ENCODE results near the gene LCN15.
A peak's percentile ranks its signal among the peaks of the same experiment; 100 is the strongest.

Gene LCN15

DNA sequence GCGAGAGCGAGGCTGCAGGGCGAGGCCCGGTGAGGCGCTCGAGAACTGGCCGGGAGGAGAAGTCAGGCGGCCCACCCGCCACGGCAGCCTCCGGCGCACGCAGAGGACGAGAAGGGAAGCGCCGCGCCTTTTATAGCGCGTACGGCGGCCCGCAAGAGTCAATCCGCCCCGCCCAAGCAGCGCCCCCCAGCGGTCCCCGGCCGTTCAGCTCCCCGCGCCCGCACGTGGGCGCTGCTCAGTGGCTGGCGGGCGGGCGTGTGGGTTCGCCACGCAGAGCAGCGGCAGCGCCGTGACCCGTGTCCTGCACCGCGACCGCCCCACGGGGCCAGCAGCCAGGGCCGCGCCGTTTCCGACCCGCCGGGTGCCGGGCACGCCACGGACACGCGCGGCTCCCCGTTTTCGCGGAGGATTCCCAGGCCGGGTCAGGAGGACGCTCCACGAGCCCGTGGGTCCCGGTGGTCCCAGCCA, 36.2 kb downstream of the LCN15 start (continued):
- TF ChIP-seq KLF7 (tag by site-specific recombination; IDR thresholded peaks at IDR 0.05; ENCODE audit: borderline replicate concordance) (peak; percentile 100), ZNF138 (tag by site-specific recombination; IDR thresholded peaks at IDR 0.05; ENCODE audit: borderline replicate concordance) (no peak), KLF16 (tag by site-specific recombination; IDR thresholded peaks at IDR 0.05) (peak; percentile 94), ZNF791 (tag by site-specific recombination; IDR thresholded peaks at IDR 0.05) (no peak), ZNF155 (tag by site-specific recombination; IDR thresholded peaks at IDR 0.05) (no peak), ZNF660 (tag by site-specific recombination; IDR thresholded peaks at IDR 0.05) (peak; percentile 98), ZNF830 (tag by site-specific recombination; IDR thresholded peaks at IDR 0.05; ENCODE audit: low read depth) (no peak), ZNF571 (tag by site-specific recombination; IDR thresholded peaks at IDR 0.05) (no peak), ZNF211 (tag by site-specific recombination; IDR thresholded peaks at IDR 0.05; ENCODE audit: low read depth) (no peak), ZNF114 (tag by site-specific recombination; IDR thresholded peaks at IDR 0.05) (no peak), ZNF561 (tag by site-specific recombination; IDR thresholded peaks at IDR 0.05; ENCODE audit: borderline replicate concordance) (peak; percentile 90; the same call in 1 of the 2 replicates), OSR2 (tag by site-specific recombination; IDR thresholded peaks at IDR 0.05) (0 out of 2 replicates have a peak, but pooled peaks have one; percentile 7), ZNF404 (tag by site-specific recombination; IDR thresholded peaks at IDR 0.05) (no peak), ZBTB17 (tag by site-specific recombination; IDR thresholded peaks at IDR 0.05) (peak; percentile 33; the same call in 1 of the 2 replicates), ZNF416 (tag by site-specific recombination; IDR thresholded peaks at IDR 0.05) (no peak), ZNF433 (tag by site-specific recombination; IDR thresholded peaks at IDR 0.05; ENCODE audit: low read depth) (no peak), RBAK (tag by site-specific recombination; IDR thresholded peaks at IDR 0.05) (no peak), ZNF658 (tag by site-specific recombination; IDR thresholded peaks at IDR 0.05) (no peak), ZNF366 (tag by site-specific recombination; conservative IDR thresholded peaks at IDR 0.05) (no peak), ZNF221 (tag by site-specific recombination; IDR thresholded peaks at IDR 0.05; ENCODE audit: borderline replicate concordance) (no peak), ZNF677 (tag by site-specific recombination; IDR thresholded peaks at IDR 0.05) (no peak), ZNF132 (tag by site-specific recombination; IDR thresholded peaks at IDR 0.05; ENCODE audit: borderline replicate concordance) (no peak), ZNF341 (tag by site-specific recombination; IDR thresholded peaks at IDR 0.05; ENCODE audit: low read depth) (no peak; the same call in 1 of the 2 replicates), YY2 (tag by site-specific recombination; IDR thresholded peaks at IDR 0.05) (peak; percentile 52; the same call in 1 of the 2 replicates)
- TF ChIP-seq, protein P1, sequence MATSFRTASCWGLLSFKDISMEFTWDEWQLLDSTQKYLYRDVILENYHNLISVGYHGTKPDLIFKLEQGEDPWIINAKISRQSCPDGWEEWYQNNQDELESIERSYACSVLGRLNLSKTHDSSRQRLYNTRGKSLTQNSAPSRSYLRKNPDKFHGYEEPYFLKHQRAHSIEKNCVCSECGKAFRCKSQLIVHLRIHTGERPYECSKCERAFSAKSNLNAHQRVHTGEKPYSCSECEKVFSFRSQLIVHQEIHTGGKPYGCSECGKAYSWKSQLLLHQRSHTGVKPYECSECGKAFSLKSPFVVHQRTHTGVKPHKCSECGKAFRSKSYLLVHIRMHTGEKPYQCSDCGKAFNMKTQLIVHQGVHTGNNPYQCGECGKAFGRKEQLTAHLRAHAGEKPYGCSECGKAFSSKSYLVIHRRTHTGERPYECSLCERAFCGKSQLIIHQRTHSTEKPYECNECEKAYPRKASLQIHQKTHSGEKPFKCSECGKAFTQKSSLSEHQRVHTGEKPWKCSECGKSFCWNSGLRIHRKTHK (tag by site-specific recombination; IDR thresholded peaks at IDR 0.05) = no peak
- TF ChIP-seq, protein P2, sequence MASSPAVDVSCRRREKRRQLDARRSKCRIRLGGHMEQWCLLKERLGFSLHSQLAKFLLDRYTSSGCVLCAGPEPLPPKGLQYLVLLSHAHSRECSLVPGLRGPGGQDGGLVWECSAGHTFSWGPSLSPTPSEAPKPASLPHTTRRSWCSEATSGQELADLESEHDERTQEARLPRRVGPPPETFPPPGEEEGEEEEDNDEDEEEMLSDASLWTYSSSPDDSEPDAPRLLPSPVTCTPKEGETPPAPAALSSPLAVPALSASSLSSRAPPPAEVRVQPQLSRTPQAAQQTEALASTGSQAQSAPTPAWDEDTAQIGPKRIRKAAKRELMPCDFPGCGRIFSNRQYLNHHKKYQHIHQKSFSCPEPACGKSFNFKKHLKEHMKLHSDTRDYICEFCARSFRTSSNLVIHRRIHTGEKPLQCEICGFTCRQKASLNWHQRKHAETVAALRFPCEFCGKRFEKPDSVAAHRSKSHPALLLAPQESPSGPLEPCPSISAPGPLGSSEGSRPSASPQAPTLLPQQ (tag by site-specific recombination; IDR thresholded peaks at IDR 0.05) = peak; percentile 91
- TF ChIP-seq, protein P3, sequence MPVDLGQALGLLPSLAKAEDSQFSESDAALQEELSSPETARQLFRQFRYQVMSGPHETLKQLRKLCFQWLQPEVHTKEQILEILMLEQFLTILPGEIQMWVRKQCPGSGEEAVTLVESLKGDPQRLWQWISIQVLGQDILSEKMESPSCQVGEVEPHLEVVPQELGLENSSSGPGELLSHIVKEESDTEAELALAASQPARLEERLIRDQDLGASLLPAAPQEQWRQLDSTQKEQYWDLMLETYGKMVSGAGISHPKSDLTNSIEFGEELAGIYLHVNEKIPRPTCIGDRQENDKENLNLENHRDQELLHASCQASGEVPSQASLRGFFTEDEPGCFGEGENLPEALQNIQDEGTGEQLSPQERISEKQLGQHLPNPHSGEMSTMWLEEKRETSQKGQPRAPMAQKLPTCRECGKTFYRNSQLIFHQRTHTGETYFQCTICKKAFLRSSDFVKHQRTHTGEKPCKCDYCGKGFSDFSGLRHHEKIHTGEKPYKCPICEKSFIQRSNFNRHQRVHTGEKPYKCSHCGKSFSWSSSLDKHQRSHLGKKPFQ (tag by site-specific recombination; IDR thresholded peaks at IDR 0.05) = no peak
- TF ChIP-seq, protein P4, sequence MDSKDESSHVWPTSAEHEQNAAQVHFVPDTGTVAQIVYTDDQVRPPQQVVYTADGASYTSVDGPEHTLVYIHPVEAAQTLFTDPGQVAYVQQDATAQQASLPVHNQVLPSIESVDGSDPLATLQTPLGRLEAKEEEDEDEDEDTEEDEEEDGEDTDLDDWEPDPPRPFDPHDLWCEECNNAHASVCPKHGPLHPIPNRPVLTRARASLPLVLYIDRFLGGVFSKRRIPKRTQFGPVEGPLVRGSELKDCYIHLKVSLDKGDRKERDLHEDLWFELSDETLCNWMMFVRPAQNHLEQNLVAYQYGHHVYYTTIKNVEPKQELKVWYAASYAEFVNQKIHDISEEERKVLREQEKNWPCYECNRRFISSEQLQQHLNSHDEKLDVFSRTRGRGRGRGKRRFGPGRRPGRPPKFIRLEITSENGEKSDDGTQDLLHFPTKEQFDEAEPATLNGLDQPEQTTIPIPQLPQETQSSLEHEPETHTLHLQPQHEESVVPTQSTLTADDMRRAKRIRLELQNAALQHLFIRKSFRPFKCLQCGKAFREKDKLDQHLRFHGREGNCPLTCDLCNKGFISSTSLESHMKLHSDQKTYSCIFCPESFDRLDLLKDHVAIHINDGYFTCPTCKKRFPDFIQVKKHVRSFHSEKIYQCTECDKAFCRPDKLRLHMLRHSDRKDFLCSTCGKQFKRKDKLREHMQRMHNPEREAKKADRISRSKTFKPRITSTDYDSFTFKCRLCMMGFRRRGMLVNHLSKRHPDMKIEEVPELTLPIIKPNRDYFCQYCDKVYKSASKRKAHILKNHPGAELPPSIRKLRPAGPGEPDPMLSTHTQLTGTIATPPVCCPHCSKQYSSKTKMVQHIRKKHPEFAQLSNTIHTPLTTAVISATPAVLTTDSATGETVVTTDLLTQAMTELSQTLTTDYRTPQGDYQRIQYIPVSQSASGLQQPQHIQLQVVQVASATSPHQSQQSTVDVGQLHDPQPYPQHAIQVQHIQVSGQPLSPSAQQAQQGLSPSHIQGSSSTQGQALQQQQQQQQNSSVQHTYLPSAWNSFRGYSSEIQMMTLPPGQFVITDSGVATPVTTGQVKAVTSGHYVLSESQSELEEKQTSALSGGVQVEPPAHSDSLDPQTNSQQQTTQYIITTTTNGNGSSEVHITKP (tag by site-specific recombination; IDR thresholded peaks at IDR 0.05) = no peak; the same call in 1 of the 2 replicates
- TF ChIP-seq, protein P5, sequence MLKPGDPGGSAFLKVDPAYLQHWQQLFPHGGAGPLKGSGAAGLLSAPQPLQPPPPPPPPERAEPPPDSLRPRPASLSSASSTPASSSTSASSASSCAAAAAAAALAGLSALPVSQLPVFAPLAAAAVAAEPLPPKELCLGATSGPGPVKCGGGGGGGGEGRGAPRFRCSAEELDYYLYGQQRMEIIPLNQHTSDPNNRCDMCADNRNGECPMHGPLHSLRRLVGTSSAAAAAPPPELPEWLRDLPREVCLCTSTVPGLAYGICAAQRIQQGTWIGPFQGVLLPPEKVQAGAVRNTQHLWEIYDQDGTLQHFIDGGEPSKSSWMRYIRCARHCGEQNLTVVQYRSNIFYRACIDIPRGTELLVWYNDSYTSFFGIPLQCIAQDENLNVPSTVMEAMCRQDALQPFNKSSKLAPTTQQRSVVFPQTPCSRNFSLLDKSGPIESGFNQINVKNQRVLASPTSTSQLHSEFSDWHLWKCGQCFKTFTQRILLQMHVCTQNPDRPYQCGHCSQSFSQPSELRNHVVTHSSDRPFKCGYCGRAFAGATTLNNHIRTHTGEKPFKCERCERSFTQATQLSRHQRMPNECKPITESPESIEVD (tag by site-specific recombination; IDR thresholded peaks at IDR 0.05) = no peak
- TF ChIP-seq, protein P6, sequence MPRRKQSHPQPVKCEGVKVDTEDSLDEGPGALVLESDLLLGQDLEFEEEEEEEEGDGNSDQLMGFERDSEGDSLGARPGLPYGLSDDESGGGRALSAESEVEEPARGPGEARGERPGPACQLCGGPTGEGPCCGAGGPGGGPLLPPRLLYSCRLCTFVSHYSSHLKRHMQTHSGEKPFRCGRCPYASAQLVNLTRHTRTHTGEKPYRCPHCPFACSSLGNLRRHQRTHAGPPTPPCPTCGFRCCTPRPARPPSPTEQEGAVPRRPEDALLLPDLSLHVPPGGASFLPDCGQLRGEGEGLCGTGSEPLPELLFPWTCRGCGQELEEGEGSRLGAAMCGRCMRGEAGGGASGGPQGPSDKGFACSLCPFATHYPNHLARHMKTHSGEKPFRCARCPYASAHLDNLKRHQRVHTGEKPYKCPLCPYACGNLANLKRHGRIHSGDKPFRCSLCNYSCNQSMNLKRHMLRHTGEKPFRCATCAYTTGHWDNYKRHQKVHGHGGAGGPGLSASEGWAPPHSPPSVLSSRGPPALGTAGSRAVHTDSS (tag by site-specific recombination; IDR thresholded peaks at IDR 0.05) = peak; percentile 40; the same call in 1 of the 2 replicates

All from HEK293 (cell line).